Left cardiac atrium (tissue), 4 donors: ENCODE data around the gene ALPP. TPM values are rescaled to one million over a fixed set of nuclear protein-coding genes. Genes with fewer than 3 reads are reported as not detected.
"Not testable (repeated sequence)": the region's sequence is repeated elsewhere in the genome, so short reads cannot be mapped to it uniquely, and the experiment has no call there.

Source experiments
- ATAC-seq, 2 donors: fragments of 200-7000 bp; cut with Tn5 transposase; one replicate each; pipeline ENCODE4 v1.9.1; 2020; ENCODE audit warnings: mild to moderate bottlenecking in 2 of 2, moderate library complexity in 2 of 2
- DNase-seq: peaks from one replicate; pipeline ENCODE4 v3.0.0-alpha.2; 2020
- intact Hi-C, 2 donors: fragments of 100-400 bp; cut with DNase I; formaldehyde crosslinking; loops; one replicate each; pipeline versions ENCODE4 v1.14.1 to v1.15.1; 2022 to 2023
- total RNA-seq, 2 donors: library from RNA; stranded (reverse); fragmentation: NEBNext Ultra II Directional; extraction: Animal tissue kit (Norgen Biotek cat#: 25700); gene quantifications; one replicate each; pipeline ENCODE4 v1.2.1, GENCODE V29; 2021
- donor health status: DM: no; HTN: yes; CAD: no.
- donor health status: DM: no; HTN: yes; CAD: no; lungs with severe emphysema.
- donor health status: DM: yes; HTN: yes; CAD: no.
- donor health status: Dilated cardiomyopathy.

Gene ALPP
- total RNA-seq, 2 donors from 2014 or later, result not detected

- intact Hi-C loops, result no loop called here
- DNase-seq (no peak), ATAC-seq (no peak)
Observed at GRCh38 chr2:232416521-232417470, 38.2 kb downstream of the ALPP start.

- no peak for ATAC-seq
- no peak for DNase-seq
- intact Hi-C loops, result no loop called here
Observed at GRCh38 chr2:232417489-232417888, 38.9 kb downstream of the ALPP start.

- no peak for ATAC-seq
- no peak for DNase-seq
- intact Hi-C loops, result no loop called here
Observed at GRCh38 chr2:232418056-232418455, 39.5 kb downstream of the ALPP start.

- intact Hi-C loops, result no loop called here
- DNase-seq (no peak), ATAC-seq (peak; percentile 30 to 35)
Observed at GRCh38 chr2:232418466-232419244, 40.1 kb downstream of the ALPP start.

GRCh38 chr2:232419245-232420072 lies 40.9 kb downstream of the ALPP start:
- peak in 1 of 2 donors; percentile 10 for ATAC-seq
- DNase-seq, result no peak
- intact Hi-C loops, result no loop called here

- ATAC-seq, result no peak
- no peak for DNase-seq
- intact Hi-C loops, result no loop called here
Observed at GRCh38 chr2:232420073-232420454, 41.5 kb downstream of the ALPP start.

- intact Hi-C loops, result no loop called here
- DNase-seq (no peak), ATAC-seq (peak in 1 of 2 donors; percentile 20)
Observed at GRCh38 chr2:232420463-232421188, 42.1 kb downstream of the ALPP start.

- intact Hi-C loops, result no loop called here
- ATAC-seq, result no peak
- DNase-seq, result no peak
Observed at GRCh38 chr2:232421189-232421785, 42.7 kb downstream of the ALPP start.

- no peak for ATAC-seq
- no peak for DNase-seq
- intact Hi-C loops, result no loop called here
Observed at GRCh38 chr2:232422051-232422450, 43.5 kb downstream of the ALPP start.

- DNase-seq, intact Hi-C loops, ATAC-seq: not testable (repeated sequence)
Observed at GRCh38 chr2:232422996-232423395, 44.4 kb downstream of the ALPP start.

GRCh38 chr2:232423407-232423806 lies 44.9 kb downstream of the ALPP start:
- DNase-seq, intact Hi-C loops, ATAC-seq: not testable (repeated sequence)

GRCh38 chr2:232431705-232432590 lies 53.4 kb downstream of the ALPP start:
- ATAC-seq (no peak), DNase-seq (no peak)
- intact Hi-C loops, result no loop called here

Other genes with a start within 250 kb of the ALPP start
- gene ALPG, start 28.1 kb downstream of the ALPP start, total RNA-seq, result not detected
- not detected for gene ALPI, start 77.4 kb downstream of the ALPP start, total RNA-seq
- gene ECEL1, start 109.1 kb downstream of the ALPP start, total RNA-seq, result under 1 TPM; 0.26 to 0.47 TPM
- gene PRSS56, start 141.6 kb downstream of the ALPP start, total RNA-seq, result under 1 TPM in 1 of 2 donors, not detected in 1; 0.16 TPM
- under 1 TPM in 1 of 2 donors, not detected in 1; 0.35 TPM for gene CHRND, start 147.4 kb downstream of the ALPP start, total RNA-seq
- gene CHRNG, start 160.9 kb downstream of the ALPP start, total RNA-seq, result not detected
- 1 to 10 TPM; 2.0 to 2.8 TPM for gene TIGD1, start 171.8 kb downstream of the ALPP start, total RNA-seq
- 10 to 100 TPM; 45.8 to 48.5 TPM for gene EIF4E2, start 171.9 kb downstream of the ALPP start, total RNA-seq